Parathyroid adenoma (tissue), 2 donors: ENCODE data around the gene ZNF511.

ENCODE experiments used
- H2AFZ ChIP-seq: fragments of 300-600 bp; sonication (generic); one replicate; pipeline ENCODE4 v1.7.0; 2017; ENCODE audit warnings: antibody characterized with exemption, mild to moderate bottlenecking
- H3K27ac ChIP-seq: fragments of 300-600 bp; sonication (generic); one replicate; pipeline ENCODE4 v1.7.0; 2017
- H3K27me3 ChIP-seq: fragments of 300-600 bp; sonication (generic); one replicate; pipeline ENCODE4 v1.7.0; 2017; ENCODE audit warnings: low read length; ENCODE audit not compliant: control insufficient read depth, insufficient read depth
- H3K36me3 ChIP-seq: fragments of 300-600 bp; sonication (generic); one replicate; pipeline ENCODE4 v1.7.0; 2017; ENCODE audit warnings: low read length; ENCODE audit not compliant: control insufficient read depth, insufficient read depth
- H3K4me1 ChIP-seq: fragments of 300-600 bp; sonication (generic); one replicate; pipeline ENCODE4 v1.7.0; 2017; ENCODE audit warnings: control low read depth
- H3K4me2 ChIP-seq: fragments of 300-600 bp; sonication (generic); one replicate; pipeline ENCODE4 v1.7.0; 2017; ENCODE audit warnings: low read length
- H3K4me3 ChIP-seq: fragments of 300-600 bp; sonication (generic); one replicate; pipeline ENCODE4 v1.7.0; 2017; ENCODE audit warnings: low read depth, low read length
- H3K79me2 ChIP-seq: fragments of 300-600 bp; sonication (generic); one replicate; pipeline ENCODE4 v1.7.0; 2017; ENCODE audit warnings: control low read depth
- H3K9ac ChIP-seq: fragments of 300-600 bp; sonication (generic); one replicate; pipeline ENCODE4 v1.7.0; 2017; ENCODE audit warnings: mild to moderate bottlenecking
- H3K9me3 ChIP-seq: fragments of 300-600 bp; sonication (generic); one replicate; pipeline ENCODE4 v1.7.0; 2017; ENCODE audit warnings: low read length; ENCODE audit not compliant: control insufficient read depth
- CTCF ChIP-seq: fragments of 300-600 bp; sonication (generic); IDR thresholded peaks from one replicate; pipeline ENCODE4 v1.7.0; 2017; ENCODE audit warnings: antibody characterized with exemption, mild to moderate bottlenecking
- donor health status: primary hyperparathyroidism.

Gene ZNF511

GRCh38 chr10:133289761-133290160, 19.0 kb upstream of the ZNF511 start:
- no peak overlapping the region for H3K4me2 ChIP-seq
- no peaks in the 10 kb centered on the region for H3K9me3 ChIP-seq
- no peak overlapping the region for H3K4me3 ChIP-seq
- H3K36me3 ChIP-seq, result no peaks in the 10 kb centered on the region
- H3K27me3 ChIP-seq, result no peaks in the 10 kb centered on the region
- H2AFZ ChIP-seq, result no peak overlapping the region
- H3K27ac ChIP-seq, result no peak overlapping the region
- TF ChIP-seq CTCF, result no peak
- no peaks in the 10 kb centered on the region for H3K4me1 ChIP-seq
- H3K79me2 ChIP-seq, result peaks cover 2% of the 10 kb centered on the region
- H3K9ac ChIP-seq, result no peak overlapping the region

- Histone ChIP-seq H3K4me1 (no peaks in the 10 kb centered on the region), H3K36me3 (no peaks in the 10 kb centered on the region), H3K4me3 (no peak overlapping the region), H3K9ac (no peak overlapping the region), H2AFZ (no peak overlapping the region), H3K27ac (no peak overlapping the region), H3K79me2 (peaks cover 3% of the 10 kb centered on the region), H3K27me3 (no peaks in the 10 kb centered on the region), H3K9me3 (no peaks in the 10 kb centered on the region), H3K4me2 (no peak overlapping the region)
- TF ChIP-seq CTCF, result no peak
Measured at GRCh38 chr10:133292919-133293809, 15.6 kb upstream of the ZNF511 start.

GRCh38 chr10:133293810-133294119, 14.9 kb upstream of the ZNF511 start:
- Histone ChIP-seq H3K4me3 (no peak overlapping the region), H3K27ac (no peak overlapping the region), H3K4me1 (no peaks in the 10 kb centered on the region), H3K36me3 (no peaks in the 10 kb centered on the region), H3K4me2 (no peak overlapping the region), H2AFZ (no peak overlapping the region), H3K9me3 (no peaks in the 10 kb centered on the region), H3K9ac (no peak overlapping the region), H3K27me3 (no peaks in the 10 kb centered on the region), H3K79me2 (peaks cover 9% of the 10 kb centered on the region)
- no peak for TF ChIP-seq CTCF

- H3K9ac ChIP-seq, result no peak overlapping the region
- H3K9me3 ChIP-seq, result no peaks in the 10 kb centered on the region
- H3K27me3 ChIP-seq, result no peaks in the 10 kb centered on the region
- no peak overlapping the region for H3K4me3 ChIP-seq
- TF ChIP-seq CTCF, result no peak
- H3K27ac ChIP-seq, result no peak overlapping the region
- H3K4me1 ChIP-seq, result no peaks in the 10 kb centered on the region
- H3K36me3 ChIP-seq, result no peaks in the 10 kb centered on the region
- H2AFZ ChIP-seq, result no peak overlapping the region
- H3K79me2 ChIP-seq, result peaks cover 10% of the 10 kb centered on the region
- no peak overlapping the region for H3K4me2 ChIP-seq
Measured at GRCh38 chr10:133294189-133294588, 14.5 kb upstream of the ZNF511 start.
